ENCODE results near the gene DLGAP1. TPM values are rescaled to one million over a fixed set of nuclear protein-coding genes. Genes with fewer than 3 reads are reported as not detected.

The DLGAP1 gene
- total and polyA plus RNA-seq, 3 donors from 2014 or later: 18.6 to 93.8 (median 69.1) TPM

- WGBS, 2 donors: 80 to 97% methylated on average over 4 of the region's 4 CpGs
- Histone ChIP-seq H3K9me3 (no peaks in the 10 kb centered on the region), H3K27ac (no peak overlapping the region), H3K27me3 (no peaks in the 10 kb centered on the region), H3K36me3 (ENCODE audit: low read depth, missing control alignments) (no peaks in the 10 kb centered on the region), H3K4me3 (no peak overlapping the region), H3K4me1 (peaks cover 4% of the 10 kb centered on the region)
- no peak for TF ChIP-seq POLR2A (IDR thresholded peaks at IDR 0.05)
- no peak for TF ChIP-seq CTCF (IDR thresholded peaks at IDR 0.05)
- intact Hi-C loops (cut with DNase I; ENCODE audit: low total_unique reads): no loop called here
- no peak for DNase-seq
Measured at GRCh38 chr18:3619746-3620145, 835.4 kb downstream of the DLGAP1 start.

- no peak overlapping the region for H3K4me3 ChIP-seq
- H3K27ac ChIP-seq: no peak overlapping the region
- H3K36me3 ChIP-seq (ENCODE audit: low read depth, missing control alignments): no peaks in the 10 kb centered on the region
- WGBS, 2 donors: 92 to 95% methylated on average over 3 of the region's 3 CpGs
- no peaks in the 10 kb centered on the region for H3K9me3 ChIP-seq
- intact Hi-C loops (cut with DNase I; ENCODE audit: low total_unique reads): no loop called here
- no peak for TF ChIP-seq POLR2A (IDR thresholded peaks at IDR 0.05)
- no peak for TF ChIP-seq CTCF (IDR thresholded peaks at IDR 0.05)
- H3K4me1 ChIP-seq: peaks cover 4% of the 10 kb centered on the region
- no peak for DNase-seq
- no peaks in the 10 kb centered on the region for H3K27me3 ChIP-seq
Measured at GRCh38 chr18:3619222-3619621, 835.9 kb downstream of the DLGAP1 start.

- H3K4me3 ChIP-seq: no peak overlapping the region
- intact Hi-C loops (cut with DNase I; ENCODE audit: low total_unique reads): no loop called here
- H3K27ac ChIP-seq: no peak overlapping the region
- no peaks in the 10 kb centered on the region for H3K9me3 ChIP-seq
- H3K4me1 ChIP-seq: no peaks in the 10 kb centered on the region
- 88 to 89% methylated on average over 3 of the region's 3 CpGs for WGBS, 2 donors
- DNase-seq: no peak
- TF ChIP-seq POLR2A (IDR thresholded peaks at IDR 0.05) (no peak), CTCF (IDR thresholded peaks at IDR 0.05) (no peak)
- H3K36me3 ChIP-seq (ENCODE audit: low read depth, missing control alignments): no peaks in the 10 kb centered on the region
- no peaks in the 10 kb centered on the region for H3K27me3 ChIP-seq
Measured at GRCh38 chr18:3616744-3617143, 838.4 kb downstream of the DLGAP1 start.

GRCh38 chr18:3616142-3616541 lies 839.0 kb downstream of the DLGAP1 start:
- no peak for DNase-seq
- TF ChIP-seq CTCF (IDR thresholded peaks at IDR 0.05) (no peak), POLR2A (IDR thresholded peaks at IDR 0.05) (no peak)
- no peak overlapping the region for H3K27ac ChIP-seq
- WGBS, 2 donors: 94 to 96% methylated on average over 6 of the region's 6 CpGs
- intact Hi-C loops (cut with DNase I; ENCODE audit: low total_unique reads): no loop called here
- no peak overlapping the region for H3K4me3 ChIP-seq
- H3K36me3 ChIP-seq (ENCODE audit: low read depth, missing control alignments): no peaks in the 10 kb centered on the region
- no peaks in the 10 kb centered on the region for H3K4me1 ChIP-seq
- no peaks in the 10 kb centered on the region for H3K9me3 ChIP-seq
- H3K27me3 ChIP-seq: no peaks in the 10 kb centered on the region

- intact Hi-C loops (cut with DNase I; ENCODE audit: low total_unique reads): no loop called here
- no peaks in the 10 kb centered on the region for H3K27me3 ChIP-seq
- 66 to 69% methylated on average over 4 of the region's 4 CpGs for WGBS, 2 donors
Measured at GRCh38 chr18:3615374-3615985, 839.6 kb downstream of the DLGAP1 start.

More at GRCh38 chr18:3615374-3615985, 839.6 kb downstream of the DLGAP1 start:
- H3K9me3 ChIP-seq: no peaks in the 10 kb centered on the region
- no peaks in the 10 kb centered on the region for H3K36me3 ChIP-seq (ENCODE audit: low read depth, missing control alignments)
- no peak overlapping the region for H3K27ac ChIP-seq
- H3K4me1 ChIP-seq: no peaks in the 10 kb centered on the region
- H3K4me3 ChIP-seq: no peak overlapping the region
- DNase-seq: no peak
- TF ChIP-seq CTCF (IDR thresholded peaks at IDR 0.05) (no peak), POLR2A (IDR thresholded peaks at IDR 0.05) (no peak)

Data from testis (tissue), 3 donors.